HEK293 (cell line): ENCODE results near the gene TRNAU1AP.

Source experiments
- BCL11A ChIP-seq: fragments of 450-650 bp; formaldehyde crosslinking; IDR thresholded peaks from 2 replicates; pipeline ENCODE4 v1.5.1; 2016; ENCODE audit warnings: low read depth, missing biosample characterization, missing genetic modification characterization
- HOXD13 ChIP-seq: sonication (generic); formaldehyde crosslinking; IDR thresholded peaks from 2 replicates; pipeline ENCODE4 v1.8.0; 2022; ENCODE audit warnings: missing genetic modification reagents, borderline replicate concordance
- ZBTB21 ChIP-seq: fragments of 450-650 bp; formaldehyde crosslinking; IDR thresholded peaks from 2 replicates; pipeline ENCODE4 v1.5.1; 2017; ENCODE audit warnings: missing biosample characterization, missing genetic modification characterization
- ZFP37 ChIP-seq: fragments of 450-650 bp; formaldehyde crosslinking; IDR thresholded peaks from 2 replicates; pipeline ENCODE4 v1.5.1; 2016; ENCODE audit warnings: missing biosample characterization, missing genetic modification characterization
- ZNF121 ChIP-seq: fragments of 450-650 bp; formaldehyde crosslinking; IDR thresholded peaks from 2 replicates; pipeline ENCODE4 v1.5.1; 2016; ENCODE audit warnings: missing biosample characterization, missing genetic modification characterization
- ZNF132 ChIP-seq: fragments of 450-650 bp; formaldehyde crosslinking; IDR thresholded peaks from 2 replicates; pipeline ENCODE4 v1.5.1; 2017; ENCODE audit warnings: missing biosample characterization, missing genetic modification characterization, borderline replicate concordance
- ZNF221 ChIP-seq: fragments of 450-650 bp; formaldehyde crosslinking; IDR thresholded peaks from 2 replicates; pipeline ENCODE4 v1.5.1; 2017; ENCODE audit warnings: missing biosample characterization, missing genetic modification characterization, borderline replicate concordance
- ZNF416 ChIP-seq: fragments of 450-650 bp; formaldehyde crosslinking; IDR thresholded peaks from 2 replicates; pipeline ENCODE4 v1.5.1; 2016; ENCODE audit warnings: missing biosample characterization, missing genetic modification characterization
- ZNF610 ChIP-seq: fragments of 450-650 bp; formaldehyde crosslinking; IDR thresholded peaks from 2 replicates; pipeline ENCODE4 v1.5.1; 2016; ENCODE audit warnings: missing biosample characterization, missing genetic modification characterization, borderline replicate concordance
- ZNF76 ChIP-seq: fragments of 450-650 bp; formaldehyde crosslinking; IDR thresholded peaks from 2 replicates; pipeline ENCODE4; 2016; ENCODE audit warnings: low read depth, missing biosample characterization, missing genetic modification characterization, borderline replicate concordance
- TF ChIP-seq, protein P1 (sequence below): fragments of 450-650 bp; formaldehyde crosslinking; IDR thresholded peaks from 2 replicates; pipeline ENCODE4 v1.5.1; 2016; ENCODE audit warnings: missing biosample characterization, missing genetic modification characterization
- TF ChIP-seq, protein P2 (sequence below): fragments of 450-650 bp; formaldehyde crosslinking; IDR thresholded peaks from 2 replicates; pipeline ENCODE4 v1.5.1; 2016; ENCODE audit warnings: missing biosample characterization, missing genetic modification characterization
- TF ChIP-seq, protein P3 (sequence below): fragments of 450-650 bp; formaldehyde crosslinking; IDR thresholded peaks from 2 replicates; pipeline ENCODE4 v1.5.1; 2016; ENCODE audit warnings: missing biosample characterization, missing genetic modification characterization
- TF ChIP-seq, protein P4 (sequence below): fragments of 450-650 bp; formaldehyde crosslinking; IDR thresholded peaks from 2 replicates; pipeline ENCODE4 v1.5.1; 2016; ENCODE audit warnings: missing biosample characterization, missing genetic modification characterization

DNA sequence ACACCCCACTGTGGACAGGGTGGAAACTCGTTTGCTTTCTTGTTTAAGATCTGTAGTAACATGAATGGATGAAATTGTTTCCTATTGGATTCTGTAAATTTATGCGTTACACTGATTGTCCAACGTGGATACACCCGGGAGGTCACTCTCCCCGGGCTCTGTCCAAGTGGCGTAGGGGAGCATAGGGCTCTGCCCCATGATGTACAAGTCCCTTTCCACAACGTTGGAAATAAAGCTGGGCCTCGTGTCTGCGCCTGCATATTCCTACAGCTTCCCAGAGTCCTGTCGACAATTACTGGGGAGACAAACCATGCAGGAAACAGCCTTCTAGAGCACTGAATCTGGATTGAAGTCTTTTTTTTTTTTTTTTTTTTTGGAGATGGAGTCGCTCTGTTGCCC is 45.6 kb upstream of the TRNAU1AP start:
- TF ChIP-seq ZNF76 (no peak), ZNF221 (tag by site-specific recombination) (no peak), HOXD13 (CRISPR knock-in tag) (no peak), ZNF610 (tag by site-specific recombination) (no peak), ZFP37 (no peak), ZNF121 (tag by site-specific recombination) (no peak), BCL11A (tag by site-specific recombination) (no peak), ZNF416 (no peak), ZBTB21 (tag by site-specific recombination) (no peak), ZNF132 (tag by site-specific recombination) (no peak)
- TF ChIP-seq, protein P1, sequence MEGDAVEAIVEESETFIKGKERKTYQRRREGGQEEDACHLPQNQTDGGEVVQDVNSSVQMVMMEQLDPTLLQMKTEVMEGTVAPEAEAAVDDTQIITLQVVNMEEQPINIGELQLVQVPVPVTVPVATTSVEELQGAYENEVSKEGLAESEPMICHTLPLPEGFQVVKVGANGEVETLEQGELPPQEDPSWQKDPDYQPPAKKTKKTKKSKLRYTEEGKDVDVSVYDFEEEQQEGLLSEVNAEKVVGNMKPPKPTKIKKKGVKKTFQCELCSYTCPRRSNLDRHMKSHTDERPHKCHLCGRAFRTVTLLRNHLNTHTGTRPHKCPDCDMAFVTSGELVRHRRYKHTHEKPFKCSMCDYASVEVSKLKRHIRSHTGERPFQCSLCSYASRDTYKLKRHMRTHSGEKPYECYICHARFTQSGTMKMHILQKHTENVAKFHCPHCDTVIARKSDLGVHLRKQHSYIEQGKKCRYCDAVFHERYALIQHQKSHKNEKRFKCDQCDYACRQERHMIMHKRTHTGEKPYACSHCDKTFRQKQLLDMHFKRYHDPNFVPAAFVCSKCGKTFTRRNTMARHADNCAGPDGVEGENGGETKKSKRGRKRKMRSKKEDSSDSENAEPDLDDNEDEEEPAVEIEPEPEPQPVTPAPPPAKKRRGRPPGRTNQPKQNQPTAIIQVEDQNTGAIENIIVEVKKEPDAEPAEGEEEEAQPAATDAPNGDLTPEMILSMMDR (tag by site-specific recombination), result no peak
- TF ChIP-seq, protein P2, sequence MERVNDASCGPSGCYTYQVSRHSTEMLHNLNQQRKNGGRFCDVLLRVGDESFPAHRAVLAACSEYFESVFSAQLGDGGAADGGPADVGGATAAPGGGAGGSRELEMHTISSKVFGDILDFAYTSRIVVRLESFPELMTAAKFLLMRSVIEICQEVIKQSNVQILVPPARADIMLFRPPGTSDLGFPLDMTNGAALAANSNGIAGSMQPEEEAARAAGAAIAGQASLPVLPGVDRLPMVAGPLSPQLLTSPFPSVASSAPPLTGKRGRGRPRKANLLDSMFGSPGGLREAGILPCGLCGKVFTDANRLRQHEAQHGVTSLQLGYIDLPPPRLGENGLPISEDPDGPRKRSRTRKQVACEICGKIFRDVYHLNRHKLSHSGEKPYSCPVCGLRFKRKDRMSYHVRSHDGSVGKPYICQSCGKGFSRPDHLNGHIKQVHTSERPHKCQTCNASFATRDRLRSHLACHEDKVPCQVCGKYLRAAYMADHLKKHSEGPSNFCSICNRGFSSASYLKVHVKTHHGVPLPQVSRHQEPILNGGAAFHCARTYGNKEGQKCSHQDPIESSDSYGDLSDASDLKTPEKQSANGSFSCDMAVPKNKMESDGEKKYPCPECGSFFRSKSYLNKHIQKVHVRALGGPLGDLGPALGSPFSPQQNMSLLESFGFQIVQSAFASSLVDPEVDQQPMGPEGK, result no peak
- TF ChIP-seq, protein P3, sequence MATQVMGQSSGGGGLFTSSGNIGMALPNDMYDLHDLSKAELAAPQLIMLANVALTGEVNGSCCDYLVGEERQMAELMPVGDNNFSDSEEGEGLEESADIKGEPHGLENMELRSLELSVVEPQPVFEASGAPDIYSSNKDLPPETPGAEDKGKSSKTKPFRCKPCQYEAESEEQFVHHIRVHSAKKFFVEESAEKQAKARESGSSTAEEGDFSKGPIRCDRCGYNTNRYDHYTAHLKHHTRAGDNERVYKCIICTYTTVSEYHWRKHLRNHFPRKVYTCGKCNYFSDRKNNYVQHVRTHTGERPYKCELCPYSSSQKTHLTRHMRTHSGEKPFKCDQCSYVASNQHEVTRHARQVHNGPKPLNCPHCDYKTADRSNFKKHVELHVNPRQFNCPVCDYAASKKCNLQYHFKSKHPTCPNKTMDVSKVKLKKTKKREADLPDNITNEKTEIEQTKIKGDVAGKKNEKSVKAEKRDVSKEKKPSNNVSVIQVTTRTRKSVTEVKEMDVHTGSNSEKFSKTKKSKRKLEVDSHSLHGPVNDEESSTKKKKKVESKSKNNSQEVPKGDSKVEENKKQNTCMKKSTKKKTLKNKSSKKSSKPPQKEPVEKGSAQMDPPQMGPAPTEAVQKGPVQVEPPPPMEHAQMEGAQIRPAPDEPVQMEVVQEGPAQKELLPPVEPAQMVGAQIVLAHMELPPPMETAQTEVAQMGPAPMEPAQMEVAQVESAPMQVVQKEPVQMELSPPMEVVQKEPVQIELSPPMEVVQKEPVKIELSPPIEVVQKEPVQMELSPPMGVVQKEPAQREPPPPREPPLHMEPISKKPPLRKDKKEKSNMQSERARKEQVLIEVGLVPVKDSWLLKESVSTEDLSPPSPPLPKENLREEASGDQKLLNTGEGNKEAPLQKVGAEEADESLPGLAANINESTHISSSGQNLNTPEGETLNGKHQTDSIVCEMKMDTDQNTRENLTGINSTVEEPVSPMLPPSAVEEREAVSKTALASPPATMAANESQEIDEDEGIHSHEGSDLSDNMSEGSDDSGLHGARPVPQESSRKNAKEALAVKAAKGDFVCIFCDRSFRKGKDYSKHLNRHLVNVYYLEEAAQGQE (tag by site-specific recombination), result no peak
- TF ChIP-seq, protein P4, sequence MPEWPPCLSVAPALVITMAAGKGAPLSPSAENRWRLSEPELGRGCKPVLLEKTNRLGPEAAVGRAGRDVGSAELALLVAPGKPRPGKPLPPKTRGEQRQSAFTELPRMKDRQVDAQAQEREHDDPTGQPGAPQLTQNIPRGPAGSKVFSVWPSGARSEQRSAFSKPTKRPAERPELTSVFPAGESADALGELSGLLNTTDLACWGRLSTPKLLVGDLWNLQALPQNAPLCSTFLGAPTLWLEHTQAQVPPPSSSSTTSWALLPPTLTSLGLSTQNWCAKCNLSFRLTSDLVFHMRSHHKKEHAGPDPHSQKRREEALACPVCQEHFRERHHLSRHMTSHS (tag by site-specific recombination), result no peak
